Brain microvascular endothelial cell (primary cell): Measurements from ENCODE around the gene CCDC33.
"Not testable (repeated sequence)": the region's sequence is repeated elsewhere in the genome, so short reads cannot be mapped to it uniquely, and the experiment has no call there.

Experiments
- DNase-seq: peaks from one replicate; pipeline ENCODE4 v3.0.0-alpha.2; 2020
- H3K27ac ChIP-seq: fragments of 250-450 bp; sonication (Bioruptor Pico); 2 replicates; pipeline ENCODE4 v1.5.1; 2020; ENCODE audit warnings: mild to moderate bottlenecking, moderate library complexity
- H3K27me3 ChIP-seq: fragments of 250-450 bp; sonication (Bioruptor Pico); replicated peaks from 2 replicates; pipeline ENCODE4 v1.5.1; 2020; ENCODE audit warnings: mild to moderate bottlenecking
- H3K36me3 ChIP-seq: fragments of 250-450 bp; sonication (Bioruptor Pico); replicated peaks from 2 replicates; pipeline ENCODE4 v1.5.1; 2020; ENCODE audit warnings: mild to moderate bottlenecking
- H3K4me3 ChIP-seq: 2 replicates; pipeline ENCODE4 v1.5.1; 2011; ENCODE audit warnings: low read depth, mild to moderate bottlenecking, control low read depth, low read length, moderate library complexity
- in situ Hi-C: cut with HindIII; loops from 2 replicates; pipeline ENCODE4 v1.10.0; 2017; ENCODE audit warnings: low sequenced_read_pairs, low pct_ligation_motif_present
- TF ChIP-seq, protein P1 (sequence below): IDR thresholded peaks from 2 replicates; pipeline ENCODE4 v1.5.1; 2011; ENCODE audit warnings: low read depth, mild to moderate bottlenecking, moderate library complexity, low read length, control low read depth, inconsistent platforms; ENCODE audit errors: missing control alignments

Gene CCDC33

GRCh38 chr15:74349241-74349778 lies 113.2 kb downstream of the CCDC33 start:
- no peaks in the 10 kb centered on the region for H3K36me3 ChIP-seq
- no peak overlapping the region for H3K27ac ChIP-seq
- no peaks in the 10 kb centered on the region for H3K27me3 ChIP-seq
- H3K4me3 ChIP-seq, result no peak overlapping the region
- in situ Hi-C loops, result no loop called here
- TF ChIP-seq, protein P1, sequence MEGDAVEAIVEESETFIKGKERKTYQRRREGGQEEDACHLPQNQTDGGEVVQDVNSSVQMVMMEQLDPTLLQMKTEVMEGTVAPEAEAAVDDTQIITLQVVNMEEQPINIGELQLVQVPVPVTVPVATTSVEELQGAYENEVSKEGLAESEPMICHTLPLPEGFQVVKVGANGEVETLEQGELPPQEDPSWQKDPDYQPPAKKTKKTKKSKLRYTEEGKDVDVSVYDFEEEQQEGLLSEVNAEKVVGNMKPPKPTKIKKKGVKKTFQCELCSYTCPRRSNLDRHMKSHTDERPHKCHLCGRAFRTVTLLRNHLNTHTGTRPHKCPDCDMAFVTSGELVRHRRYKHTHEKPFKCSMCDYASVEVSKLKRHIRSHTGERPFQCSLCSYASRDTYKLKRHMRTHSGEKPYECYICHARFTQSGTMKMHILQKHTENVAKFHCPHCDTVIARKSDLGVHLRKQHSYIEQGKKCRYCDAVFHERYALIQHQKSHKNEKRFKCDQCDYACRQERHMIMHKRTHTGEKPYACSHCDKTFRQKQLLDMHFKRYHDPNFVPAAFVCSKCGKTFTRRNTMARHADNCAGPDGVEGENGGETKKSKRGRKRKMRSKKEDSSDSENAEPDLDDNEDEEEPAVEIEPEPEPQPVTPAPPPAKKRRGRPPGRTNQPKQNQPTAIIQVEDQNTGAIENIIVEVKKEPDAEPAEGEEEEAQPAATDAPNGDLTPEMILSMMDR, result no peak
- no peak for DNase-seq

DNA sequence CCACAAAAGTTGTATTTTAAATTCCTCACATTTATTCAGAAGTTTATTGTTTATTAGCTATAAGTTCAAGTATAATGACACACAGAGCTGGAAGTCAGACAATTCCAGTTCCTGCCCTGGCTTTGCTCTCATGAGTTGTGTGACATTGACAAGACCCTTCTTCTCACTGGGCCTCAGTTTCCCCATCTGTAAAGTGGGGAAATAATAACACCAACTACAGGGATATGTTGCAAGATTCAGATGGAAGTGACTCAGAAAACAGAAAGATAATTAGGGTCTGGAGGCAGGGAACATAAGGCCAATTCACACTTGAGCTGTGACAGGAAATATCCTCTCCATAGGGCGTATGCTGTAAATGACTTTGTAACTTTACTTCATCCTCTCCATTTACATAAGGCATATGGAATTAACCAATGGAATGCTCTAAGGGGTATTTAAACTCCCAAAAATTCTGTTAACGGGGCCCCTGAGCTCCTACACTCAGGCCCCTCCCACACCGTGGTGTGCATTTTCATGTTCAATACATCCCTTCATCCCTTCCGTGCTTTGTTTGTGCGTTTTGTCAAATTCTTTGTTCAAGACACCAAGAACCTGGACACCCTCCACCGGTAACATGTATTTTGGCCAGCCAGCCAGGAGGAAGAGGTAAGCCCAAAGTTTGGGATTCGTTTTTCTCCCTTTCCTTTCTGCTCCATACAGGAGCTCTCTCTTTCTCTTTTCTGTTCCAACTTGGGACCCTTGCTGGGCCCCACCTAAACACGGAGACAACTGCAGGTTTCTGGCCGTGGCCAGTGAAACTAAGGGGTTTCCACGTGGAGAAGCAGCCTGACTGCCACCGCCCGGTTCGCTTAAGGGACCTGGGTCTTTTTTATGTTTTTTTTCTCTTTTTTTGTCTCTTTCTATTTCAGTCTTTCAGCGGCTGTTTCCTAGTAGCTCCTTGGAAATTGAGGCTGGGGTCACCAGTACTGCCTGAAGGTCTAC lies 114.5 kb downstream of the CCDC33 start:
- Histone ChIP-seq H3K36me3 (no peaks in the 10 kb centered on the region), H3K4me3 (no peak overlapping the region), H3K27me3 (no peaks in the 10 kb centered on the region), H3K27ac (no peak overlapping the region)
- TF ChIP-seq, protein P1, result no peak
- in situ Hi-C loops, result loop anchor here (25.0 kb wide), 1 partner anchor 412 kb away; no protein-coding TSS in a partner anchor
- no peak for DNase-seq

DNA sequence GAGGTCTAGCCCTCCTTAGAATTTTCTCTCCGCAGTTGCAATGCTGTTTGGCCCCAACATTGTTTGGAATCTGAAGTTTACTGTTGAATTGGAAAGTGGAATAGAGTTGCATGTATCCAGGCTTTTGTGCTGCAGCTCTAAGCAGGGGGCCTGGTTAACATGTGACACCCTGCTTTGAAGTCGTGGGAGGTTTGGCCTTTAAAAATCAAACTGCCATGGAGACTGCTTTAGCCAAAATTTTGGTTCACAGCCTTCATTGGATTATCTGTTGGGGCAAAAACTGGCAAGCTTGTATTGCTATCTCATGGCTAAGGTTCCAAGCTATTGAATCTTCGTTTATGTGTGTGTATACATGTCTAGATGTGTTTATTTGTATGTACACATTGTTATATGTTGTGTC lies 115.5 kb downstream of the CCDC33 start:
- TF ChIP-seq, protein P1, result no peak
- in situ Hi-C loops, result loop anchor here (25.0 kb wide), 1 partner anchor 411 kb away; no protein-coding TSS in a partner anchor
- no peaks in the 10 kb centered on the region for H3K36me3 ChIP-seq
- no peak for DNase-seq
- no peak overlapping the region for H3K4me3 ChIP-seq
- no peak overlapping the region for H3K27ac ChIP-seq
- H3K27me3 ChIP-seq, result no peaks in the 10 kb centered on the region

- Histone ChIP-seq H3K4me3 (no peak overlapping the region), H3K36me3 (no peaks in the 10 kb centered on the region), H3K27me3 (no peaks in the 10 kb centered on the region), H3K27ac (no peak overlapping the region)
- in situ Hi-C loops, result loop anchor here (25.0 kb wide), 1 partner anchor 410 kb away; no protein-coding TSS in a partner anchor
- no peak for DNase-seq
- TF ChIP-seq, protein P1, result no peak
Observed at GRCh38 chr15:74352393-74352910, 116.3 kb downstream of the CCDC33 start.

- H3K27me3 ChIP-seq, H3K36me3 ChIP-seq, DNase-seq, H3K27ac ChIP-seq, H3K4me3 ChIP-seq: not testable (repeated sequence)
- in situ Hi-C loops, result loop anchor here (25.0 kb wide), 1 partner anchor 408 kb away; no protein-coding TSS in a partner anchor
Observed at GRCh38 chr15:74353992-74354391, 117.9 kb downstream of the CCDC33 start.

DNA sequence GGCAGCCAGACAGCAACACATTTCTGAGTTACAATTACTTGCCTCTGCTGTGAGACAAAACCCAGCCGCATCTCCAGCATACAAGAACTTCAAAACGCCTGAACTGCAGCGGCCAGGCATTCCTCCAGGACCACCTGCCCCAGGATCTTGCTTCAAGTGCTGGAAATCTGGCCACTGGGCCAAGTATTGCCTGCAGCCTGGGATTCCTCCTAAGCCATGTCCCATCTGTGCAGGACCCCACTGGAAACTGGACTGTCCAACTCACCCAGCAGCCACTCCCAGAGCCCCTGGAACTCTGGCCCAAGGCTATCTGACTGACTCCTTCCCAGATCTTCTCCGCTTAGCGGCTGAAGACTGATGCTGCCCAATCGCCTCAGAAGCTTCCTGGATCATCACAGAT lies 119.9 kb downstream of the CCDC33 start:
- in situ Hi-C loops, result loop anchor here (25.0 kb wide), 1 partner anchor 406 kb away; no protein-coding TSS in a partner anchor
- H3K27me3 ChIP-seq, H3K27ac ChIP-seq, DNase-seq, H3K36me3 ChIP-seq, H3K4me3 ChIP-seq: not testable (repeated sequence)

- not testable (repeated sequence) for H3K4me3 ChIP-seq, H3K27me3 ChIP-seq, DNase-seq, H3K36me3 ChIP-seq, H3K27ac ChIP-seq
- in situ Hi-C loops, result loop anchor here (25.0 kb wide), 1 partner anchor 405 kb away; no protein-coding TSS in a partner anchor
Observed at GRCh38 chr15:74357514-74357913, 121.4 kb downstream of the CCDC33 start.

GRCh38 chr15:74359376-74359775 lies 123.2 kb downstream of the CCDC33 start:
- H3K36me3 ChIP-seq, H3K27me3 ChIP-seq, H3K27ac ChIP-seq, H3K4me3 ChIP-seq, DNase-seq: not testable (repeated sequence)
- in situ Hi-C loops, result loop anchor here (25.0 kb wide), 1 partner anchor 403 kb away; no protein-coding TSS in a partner anchor

DNA sequence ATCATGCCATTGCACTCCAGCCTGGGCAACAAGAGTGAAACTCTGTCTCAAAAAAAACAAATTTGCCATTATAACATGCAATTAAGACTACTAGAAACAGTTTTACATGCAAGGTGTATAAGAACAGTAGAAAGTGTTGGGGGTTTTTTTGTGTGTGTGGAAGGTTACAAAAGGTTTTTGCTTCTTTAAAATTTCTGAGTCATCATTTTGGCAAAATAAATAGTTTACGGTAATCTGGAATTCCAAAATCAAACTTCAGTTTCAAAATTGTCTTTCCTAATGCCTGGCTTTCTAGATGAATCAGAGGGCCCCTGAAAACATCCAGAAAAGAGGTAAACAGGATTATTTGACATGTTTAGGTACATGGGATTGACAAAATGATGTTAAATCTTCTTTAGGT lies 124.7 kb downstream of the CCDC33 start:
- H3K27ac ChIP-seq, H3K36me3 ChIP-seq, DNase-seq, H3K4me3 ChIP-seq, H3K27me3 ChIP-seq: not testable (repeated sequence)
- in situ Hi-C loops, result loop anchor here (25.0 kb wide), 1 partner anchor 401 kb away; no protein-coding TSS in a partner anchor
